ENCODE measurements around the gene DNAJA3. TPM values are rescaled to one million over a fixed set of nuclear protein-coding genes. Genes with fewer than 3 reads are reported as not detected.

The DNAJA3 gene
- polyA plus RNA-seq, 3 donors: 31.3 to 35.9 (median 34.8) TPM

DNA sequence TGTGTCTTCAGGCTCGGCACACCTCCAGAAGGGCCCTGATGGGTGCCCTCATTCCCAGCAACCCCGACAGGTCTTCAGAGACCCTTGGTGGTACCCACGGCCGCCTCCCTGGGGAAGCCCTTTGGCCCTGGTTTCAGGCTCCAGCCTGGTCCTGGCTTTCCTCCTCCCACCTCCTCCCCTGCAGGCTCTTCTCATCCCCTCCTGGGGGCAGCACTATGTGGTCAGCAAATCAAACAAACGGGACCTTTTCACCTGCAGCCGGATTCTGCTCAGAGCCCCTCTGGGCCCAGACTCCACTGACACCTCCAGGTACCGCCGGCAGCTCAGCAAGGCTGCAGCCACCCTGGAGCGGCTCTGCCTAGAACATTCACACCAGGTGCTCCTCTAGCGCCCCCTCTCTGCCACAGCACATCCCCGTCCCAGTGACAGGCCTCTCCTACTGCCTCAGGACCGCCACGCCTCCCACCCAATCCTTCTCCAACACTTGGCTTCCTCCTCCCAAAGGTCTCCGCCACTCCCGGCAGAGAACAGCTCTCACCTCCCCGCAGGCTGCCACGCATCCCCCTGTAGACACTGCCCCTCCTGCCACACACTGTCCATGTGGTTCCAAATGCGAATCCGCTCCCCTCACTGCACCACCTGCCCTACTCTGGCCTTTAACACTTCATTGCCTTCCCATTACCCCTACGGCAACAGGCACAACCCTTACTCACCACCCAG lies 21.3 kb upstream of the DNAJA3 start:
- no peak for DNase-seq (ENCODE audit: low read depth in 3 of 3, low spot score in 2 of 3)

DNA sequence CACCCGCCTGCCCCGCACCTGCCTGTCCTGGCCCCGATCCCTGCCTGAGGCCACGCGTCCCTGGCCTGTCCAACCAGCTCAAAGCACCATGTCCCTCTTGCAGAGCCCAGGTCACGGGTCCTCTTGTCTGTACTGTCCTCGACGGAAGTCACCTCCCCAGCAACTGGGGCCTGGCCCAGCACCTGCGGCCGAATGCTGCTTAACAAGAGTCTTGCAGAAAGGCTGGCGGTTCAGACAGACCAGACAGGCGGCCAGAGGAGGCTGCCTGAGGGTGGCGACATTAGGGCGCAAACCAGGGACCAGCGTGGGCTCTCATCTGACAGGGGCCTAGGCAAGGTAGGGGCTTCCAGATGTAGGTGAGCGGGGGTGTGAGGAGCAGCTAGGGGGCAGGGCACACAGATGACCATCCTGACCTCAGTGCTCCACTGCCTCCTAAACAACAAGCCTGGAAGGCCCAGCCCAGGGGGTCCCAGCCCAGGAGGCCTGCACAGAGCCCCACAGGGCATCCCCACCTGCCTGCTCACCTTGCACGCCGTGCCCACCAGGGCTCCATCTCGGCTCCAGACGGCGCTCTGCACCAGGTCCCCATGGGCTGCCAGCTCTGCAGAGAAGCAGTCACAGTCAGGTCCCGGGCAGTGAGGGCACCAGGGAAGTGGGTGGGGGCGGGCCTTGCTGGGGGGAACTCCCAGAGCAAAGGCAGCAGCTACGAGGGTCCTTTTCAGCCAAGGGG lies 20.5 kb upstream of the DNAJA3 start:
- DNase-seq (ENCODE audit: low read depth in 3 of 3, low spot score in 2 of 3): no peak

DNA sequence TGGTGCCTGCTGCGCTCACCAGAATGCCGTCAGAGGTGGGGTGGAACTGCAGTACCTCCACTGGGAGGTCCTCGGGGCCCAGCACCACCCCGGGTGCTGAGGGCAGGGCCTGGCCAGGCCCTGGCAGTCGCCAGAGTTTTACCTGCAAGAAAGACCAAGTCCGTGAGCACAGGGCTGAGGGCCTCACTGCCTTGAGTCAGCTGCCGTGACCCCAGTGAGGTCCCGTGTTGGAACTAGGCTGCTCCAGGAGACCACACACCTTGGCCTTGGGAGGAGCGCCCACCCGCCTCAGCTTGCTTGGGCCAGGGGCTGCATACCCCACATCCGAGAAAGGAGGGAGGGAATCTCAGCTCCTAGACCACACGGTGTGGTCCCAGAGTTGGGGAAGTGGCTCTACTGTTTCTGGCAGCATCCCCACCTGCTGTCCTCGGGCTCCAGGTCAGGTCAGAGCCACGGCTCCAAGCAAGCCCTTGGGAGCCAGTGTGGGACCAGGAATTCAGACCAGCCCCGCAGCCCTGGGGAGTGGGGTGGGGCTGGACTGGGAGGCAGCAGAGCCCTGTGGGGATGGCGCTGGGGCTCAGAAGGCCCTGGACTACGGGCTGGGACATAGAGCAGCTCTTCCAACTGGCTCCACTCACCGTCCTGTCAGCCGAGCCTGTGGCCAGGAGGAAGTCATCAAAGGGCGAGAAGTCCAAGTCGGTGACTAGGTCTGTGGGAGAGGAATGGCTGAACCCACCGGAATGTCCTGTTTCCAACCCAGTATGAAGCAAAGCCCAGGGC lies 17.9 kb upstream of the DNAJA3 start:
- DNase-seq (ENCODE audit: low read depth in 3 of 3, low spot score in 2 of 3): no peak

DNA sequence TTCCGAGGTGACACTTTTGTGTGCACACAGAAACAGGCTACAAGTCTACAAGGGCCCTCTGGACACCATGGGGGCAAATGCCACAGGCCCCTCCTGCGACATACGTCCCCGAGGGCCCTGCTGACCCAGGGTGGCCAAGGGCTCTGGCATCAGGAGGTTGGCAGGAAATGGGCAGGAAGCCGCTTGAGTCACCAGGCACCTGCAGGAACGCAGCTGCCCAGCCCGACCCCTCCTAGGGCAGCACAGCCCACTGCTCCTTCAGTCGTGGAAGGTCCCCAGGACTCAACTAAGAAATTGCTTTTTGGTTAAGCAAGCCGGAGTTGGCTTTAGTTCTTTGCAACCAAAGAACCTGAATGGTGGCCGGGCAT lies 17.4 kb upstream of the DNAJA3 start:
- DNase-seq (ENCODE audit: low read depth in 3 of 3, low spot score in 2 of 3): no peak

DNA sequence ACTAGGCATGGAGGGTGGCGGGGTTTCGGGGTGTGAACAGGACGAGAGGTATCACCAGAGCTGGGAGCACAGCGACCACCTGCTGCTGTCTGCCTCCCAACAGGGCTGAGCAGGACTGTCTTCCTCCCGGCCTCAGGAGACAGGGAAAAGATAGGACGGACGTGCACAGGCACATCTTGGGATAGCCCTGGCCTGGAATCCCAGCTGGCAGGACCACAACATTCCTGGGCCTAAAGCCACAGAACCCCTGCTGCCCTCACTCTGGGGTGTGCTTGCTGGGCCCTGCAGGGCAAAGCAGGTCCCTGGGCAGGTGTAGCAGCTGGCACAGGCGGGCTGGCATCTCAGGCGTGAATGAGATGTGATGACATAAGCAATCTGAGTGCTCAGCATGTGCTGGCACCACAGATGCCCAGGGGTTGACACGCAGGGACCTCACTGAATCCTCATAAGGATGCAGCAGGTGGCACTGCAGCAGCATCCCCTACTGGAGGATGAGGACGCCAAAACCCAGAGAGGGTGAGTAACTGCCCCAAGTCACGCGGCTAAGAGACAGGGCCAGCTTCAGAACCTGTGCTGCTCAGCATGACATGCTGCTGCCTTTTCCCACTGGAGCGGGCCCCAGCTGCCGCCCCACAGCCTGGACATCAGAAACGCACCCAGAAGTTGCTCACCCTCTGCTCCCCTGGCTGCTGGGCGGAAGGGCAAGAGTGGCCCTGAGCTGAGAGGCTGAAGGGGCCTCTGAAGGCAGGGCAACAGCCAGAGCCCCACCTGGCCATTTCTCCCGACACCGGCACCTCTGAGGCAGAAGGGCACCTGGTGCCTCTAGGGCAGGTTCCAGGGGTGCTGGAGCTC lies 16.4 kb upstream of the DNAJA3 start:
- DNase-seq (ENCODE audit: low read depth in 3 of 3, low spot score in 2 of 3): no peak

DNA sequence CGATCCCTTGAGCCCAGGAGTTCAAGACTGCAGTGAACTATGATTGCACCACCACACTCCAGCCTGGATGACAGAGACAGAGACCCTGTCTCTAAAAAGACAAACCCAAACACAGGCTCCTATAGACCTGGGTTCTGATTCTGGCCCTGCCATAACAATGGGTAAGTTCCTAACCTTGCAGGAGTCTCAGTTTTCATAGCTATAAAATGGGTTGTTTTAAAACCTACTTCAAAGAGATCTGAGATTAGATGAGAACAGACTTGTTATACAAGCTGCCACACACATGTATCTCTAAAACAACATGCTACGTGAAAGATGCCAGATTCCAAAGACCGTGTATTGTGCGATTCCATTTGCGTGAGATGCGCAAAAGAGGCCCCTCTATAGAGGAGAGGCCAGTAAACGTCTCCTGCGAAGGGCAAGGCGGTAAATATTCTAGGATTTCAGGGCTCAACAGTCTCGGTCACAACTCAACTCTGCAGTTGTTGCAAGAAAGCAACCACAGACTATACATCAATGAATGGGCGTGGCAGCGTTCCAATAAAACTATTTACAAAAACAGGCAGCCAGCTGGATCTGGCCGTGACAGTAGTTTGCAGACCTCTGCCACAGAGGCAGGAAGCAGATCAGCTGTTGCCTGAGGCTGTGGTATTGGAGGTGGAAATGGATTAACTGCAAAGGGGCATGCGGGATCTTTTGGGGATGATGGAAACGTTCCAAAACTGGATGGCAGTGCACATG lies 15.2 kb upstream of the DNAJA3 start:
- peak in 1 of 3 donors; percentile 58 for DNase-seq (ENCODE audit: low read depth in 3 of 3, low spot score in 2 of 3)

DNA sequence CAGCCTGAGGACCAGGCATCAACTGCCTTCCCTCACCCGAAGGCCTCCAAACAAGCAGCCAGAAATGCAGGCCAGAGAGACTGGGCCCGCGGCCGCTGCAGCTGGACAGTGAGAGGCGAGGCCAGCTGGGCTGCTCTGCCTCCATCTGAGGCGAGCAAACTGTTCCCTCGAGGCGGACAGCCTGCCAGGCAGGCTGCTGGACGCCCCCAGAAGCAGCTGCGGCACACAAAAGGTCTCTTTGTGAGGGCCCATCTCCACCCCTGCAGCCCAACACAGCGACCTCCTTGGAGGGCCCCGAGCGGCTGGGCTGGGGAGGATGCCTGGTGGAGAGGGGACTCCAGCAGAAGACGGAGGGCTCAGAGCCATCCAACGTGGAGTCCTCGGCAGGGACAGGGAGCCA lies 14.0 kb upstream of the DNAJA3 start:
- no peak for DNase-seq (ENCODE audit: low read depth in 3 of 3, low spot score in 2 of 3)

DNA sequence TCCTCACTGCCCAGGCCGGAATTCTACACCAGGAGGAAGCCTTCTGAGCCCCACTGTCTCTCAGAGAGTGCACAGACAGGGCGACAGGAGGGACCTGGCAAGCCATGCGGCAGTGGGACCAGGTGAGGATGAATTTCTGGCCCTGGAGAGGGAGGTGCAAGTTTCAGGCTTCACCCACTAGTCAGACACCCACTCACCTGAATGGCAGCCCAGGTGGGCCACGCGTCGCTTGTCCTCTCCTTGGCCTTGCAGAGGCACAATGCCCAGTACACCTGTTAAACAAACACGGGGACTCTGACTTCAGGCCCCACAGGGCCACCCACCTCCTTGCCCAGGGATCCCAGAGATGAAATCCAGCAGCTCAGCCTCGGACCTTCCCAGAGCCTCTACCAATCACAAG lies 13.5 kb upstream of the DNAJA3 start:
- no peak for DNase-seq (ENCODE audit: low read depth in 3 of 3, low spot score in 2 of 3)

DNA sequence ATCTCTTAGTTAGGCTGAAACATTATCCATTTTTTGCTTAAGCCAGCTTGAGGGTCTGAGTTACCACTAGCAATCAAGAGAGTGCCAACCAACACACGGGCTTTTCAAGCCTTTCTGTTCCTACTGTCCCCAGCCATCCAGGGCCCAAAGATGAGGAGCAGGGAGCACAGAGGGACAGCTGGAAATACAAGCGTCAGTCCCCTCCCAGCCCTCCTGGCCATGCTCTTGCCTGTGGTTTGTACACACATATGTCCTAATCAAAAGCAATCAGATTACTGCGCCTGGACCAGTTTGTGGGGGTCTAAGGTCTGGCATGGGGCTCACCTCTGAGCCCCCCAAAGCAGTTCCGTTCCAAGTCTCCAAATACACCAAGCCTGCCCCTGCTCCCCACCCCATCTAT lies 12.8 kb upstream of the DNAJA3 start:
- DNase-seq (ENCODE audit: low read depth in 3 of 3, low spot score in 2 of 3): no peak

DNA sequence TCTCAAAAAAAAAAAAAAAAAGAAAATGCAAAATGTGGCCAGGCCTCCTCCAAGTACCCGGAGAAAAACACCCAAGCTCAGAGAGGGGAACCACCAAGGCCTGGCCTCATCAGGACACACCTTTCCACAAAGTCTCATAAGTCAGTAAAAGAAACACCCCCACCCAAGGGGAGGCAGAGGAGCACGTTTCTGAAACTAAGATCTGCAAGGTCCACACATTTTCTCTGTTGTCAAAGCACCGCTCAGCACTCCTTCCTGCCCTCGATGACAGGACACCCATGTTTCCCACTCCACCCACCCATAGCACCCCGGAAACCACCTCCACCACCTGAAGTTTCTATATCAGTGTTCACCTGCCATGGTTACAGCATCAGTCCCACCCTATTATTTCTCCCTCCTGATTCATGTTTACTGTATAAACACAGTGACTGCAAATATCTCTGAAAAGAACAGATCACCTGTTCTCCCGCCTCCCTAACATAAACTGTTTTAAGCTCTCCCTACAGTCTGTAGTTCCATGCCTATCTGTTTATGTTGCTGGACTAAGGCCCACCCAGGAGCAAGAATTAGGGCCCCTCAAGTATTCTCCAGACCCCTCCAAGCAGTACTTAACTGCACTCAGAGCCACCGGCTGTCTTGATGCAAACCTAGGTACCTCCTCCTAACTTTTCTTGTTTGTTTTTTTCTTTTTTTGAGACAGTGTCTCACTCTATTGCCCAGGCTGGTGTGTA lies 11.3 kb upstream of the DNAJA3 start:
- no peak for DNase-seq (ENCODE audit: low read depth in 3 of 3, low spot score in 2 of 3)

DNA sequence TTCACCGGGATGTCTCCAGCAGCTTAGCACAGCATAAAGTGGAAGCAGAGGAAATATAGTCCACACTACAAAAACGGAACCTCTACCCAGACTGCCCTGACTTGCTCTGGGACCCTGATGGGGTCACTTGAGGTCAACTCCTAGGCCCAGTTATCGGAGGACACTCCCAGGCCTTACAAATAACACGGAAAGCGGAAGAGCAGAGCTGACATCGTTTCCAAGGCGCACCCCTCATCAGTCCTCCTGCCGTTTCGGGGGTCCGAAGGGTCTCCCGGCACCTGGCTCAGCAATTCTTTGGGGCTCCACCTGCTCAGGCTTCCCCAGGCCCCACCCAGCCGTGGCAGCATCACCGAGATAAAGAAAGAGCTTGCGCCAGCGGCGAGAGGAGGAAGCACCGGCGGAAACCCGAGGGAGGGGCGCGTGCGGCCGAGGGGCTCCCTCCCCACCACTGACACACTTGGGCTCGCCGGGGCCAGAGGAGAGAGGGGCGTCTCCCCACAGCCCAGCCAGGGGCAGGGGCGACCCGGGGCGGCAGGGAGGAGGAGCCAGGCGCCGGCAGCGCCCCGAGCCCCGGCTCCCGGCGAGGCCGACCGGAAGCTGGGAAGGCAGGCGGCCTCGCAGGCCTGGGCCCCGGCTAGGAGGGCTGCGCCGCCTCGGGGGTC lies 10.0 kb upstream of the DNAJA3 start:
- DNase-seq (ENCODE audit: low read depth in 3 of 3, low spot score in 2 of 3): no peak

DNA sequence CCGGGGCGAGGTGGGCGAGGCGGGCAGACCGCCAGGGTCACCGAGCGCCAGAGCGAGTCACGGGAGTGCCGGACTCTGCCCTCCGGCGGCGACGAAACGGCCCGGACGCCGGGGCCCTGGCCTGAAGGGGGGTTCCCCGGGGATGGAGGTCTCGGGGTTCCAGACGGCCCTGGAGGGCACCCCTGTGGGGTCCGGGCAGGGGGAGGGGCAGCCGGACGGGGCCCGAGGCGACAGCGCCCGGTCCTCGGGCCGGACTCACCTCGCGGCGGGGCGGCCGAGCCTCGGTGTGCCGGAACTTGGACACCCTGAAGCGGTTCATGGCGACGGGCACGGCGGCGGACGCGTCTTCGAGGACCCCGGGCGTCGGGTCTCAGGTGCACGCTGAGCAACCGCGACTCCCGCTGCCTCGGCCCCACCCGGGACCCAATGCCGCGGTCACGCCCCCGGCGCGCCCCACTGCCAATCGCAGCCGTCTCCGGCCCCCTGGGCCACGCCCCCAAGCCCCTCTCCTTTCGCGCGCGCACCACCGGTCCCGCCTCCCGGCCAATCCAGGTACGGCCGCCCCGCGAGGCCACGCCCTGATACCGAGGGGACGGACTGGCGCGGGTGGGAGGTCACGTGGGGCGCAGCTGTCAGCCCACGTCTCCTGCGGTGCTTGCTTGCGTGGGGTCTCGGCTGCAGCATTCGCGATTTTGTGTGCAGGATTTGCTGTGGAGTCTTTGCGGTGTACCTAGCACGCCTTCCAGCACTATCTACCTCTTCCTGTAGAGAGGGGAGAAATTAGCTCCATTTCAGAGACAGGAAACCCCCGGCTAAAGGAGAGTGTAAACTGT lies 9.3 kb upstream of the DNAJA3 start, which contains the start of gene CORO7:
CORO7 (minus strand) TSS at position 397 of the 833 bp plus-strand sequence; CDS start at position 319, 78 bp downstream.
- DNase-seq (ENCODE audit: low read depth in 3 of 3, low spot score in 2 of 3): peak in 2 of 3 donors; percentile 62 to 76

DNA sequence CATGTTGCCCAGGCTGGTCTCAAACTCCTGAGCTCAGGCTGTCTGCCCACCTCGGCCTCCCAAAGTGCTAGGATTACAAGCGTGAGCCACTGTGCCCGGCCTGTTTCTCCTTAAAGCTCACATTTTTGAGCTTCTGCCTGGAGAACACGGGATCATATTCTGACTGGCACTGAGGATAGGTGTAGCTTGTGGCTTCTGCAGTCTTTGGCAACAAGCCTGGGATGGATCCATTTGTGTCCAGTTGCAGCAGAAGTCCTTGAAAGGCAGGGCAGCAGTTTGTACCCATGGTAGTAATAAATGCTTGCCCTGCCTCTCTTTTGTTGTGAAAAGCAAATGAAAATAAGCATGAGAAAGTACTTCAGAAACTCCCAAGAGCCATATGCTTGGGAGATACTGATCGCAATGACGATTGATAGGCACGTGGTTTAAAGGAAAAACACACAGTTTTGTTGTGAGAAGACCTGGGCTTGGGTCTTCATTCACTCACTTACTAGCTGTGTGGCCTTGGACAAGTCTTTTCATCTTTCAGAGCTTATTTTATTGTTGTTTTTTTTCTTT lies 6.2 kb upstream of the DNAJA3 start:
- DNase-seq (ENCODE audit: low read depth in 3 of 3, low spot score in 2 of 3): no peak

DNA sequence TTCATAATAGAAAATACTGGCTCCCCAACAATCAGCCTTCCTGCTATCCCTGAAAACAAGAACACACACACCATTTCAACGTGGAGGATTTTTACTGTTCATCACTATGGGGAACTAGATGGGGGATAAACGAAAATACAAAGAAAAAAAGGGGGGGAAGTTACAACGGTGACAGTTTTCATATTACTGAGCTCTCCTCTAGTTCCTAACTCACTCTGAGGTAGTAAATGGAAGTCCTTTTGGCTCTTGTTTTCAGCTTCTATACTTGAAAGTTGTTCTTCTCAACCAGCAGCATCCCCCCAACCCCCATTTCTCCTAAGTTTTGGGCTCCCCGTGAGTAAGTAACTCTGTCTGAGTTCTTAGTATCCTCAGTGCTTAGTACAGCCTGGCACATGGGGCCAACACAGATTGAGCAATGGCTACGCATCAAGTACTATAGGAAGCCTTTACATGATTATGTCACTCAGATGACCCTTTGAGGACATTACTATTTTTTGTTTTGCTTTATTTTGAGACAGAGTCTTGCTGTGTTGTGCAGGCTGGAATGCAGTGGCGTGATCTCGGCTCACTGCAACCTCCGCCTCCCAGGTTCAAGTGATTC lies 5.1 kb upstream of the DNAJA3 start:
- DNase-seq (ENCODE audit: low read depth in 3 of 3, low spot score in 2 of 3): no peak

DNA sequence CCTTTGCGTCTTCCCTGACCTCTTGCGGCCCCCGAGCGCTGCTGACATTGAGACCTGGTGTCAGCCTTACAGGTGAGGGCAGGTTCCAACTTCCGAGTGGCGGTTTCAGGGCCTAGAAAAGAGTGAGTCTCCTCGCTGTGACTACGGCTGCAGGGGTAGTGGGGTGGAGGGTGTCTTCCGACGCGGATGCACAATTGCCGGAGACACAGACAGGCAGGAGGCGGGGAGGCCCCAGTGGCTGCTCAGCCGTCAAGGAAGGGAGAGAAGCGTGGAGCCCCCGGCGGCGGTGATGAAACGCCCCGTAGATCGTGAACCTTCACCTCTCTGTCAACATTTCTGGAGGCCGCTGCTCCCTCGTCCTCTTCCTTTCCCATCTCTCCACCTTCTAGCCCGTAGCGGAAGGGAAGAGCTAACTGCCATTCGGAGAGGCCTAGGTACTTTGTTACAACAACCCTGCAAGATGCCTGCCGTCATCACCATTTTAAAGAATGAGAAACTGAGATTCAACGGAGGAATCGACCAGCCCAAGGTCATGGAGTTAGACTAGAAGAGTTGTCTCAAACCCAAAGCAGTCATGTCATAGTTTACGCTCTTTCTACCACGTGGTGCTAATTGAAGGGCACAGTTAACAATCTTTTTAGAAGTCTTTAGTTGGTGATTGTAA lies 485 bp downstream of the DNAJA3 start:
- no peak for DNase-seq (ENCODE audit: low read depth in 3 of 3, low spot score in 2 of 3)

DNA sequence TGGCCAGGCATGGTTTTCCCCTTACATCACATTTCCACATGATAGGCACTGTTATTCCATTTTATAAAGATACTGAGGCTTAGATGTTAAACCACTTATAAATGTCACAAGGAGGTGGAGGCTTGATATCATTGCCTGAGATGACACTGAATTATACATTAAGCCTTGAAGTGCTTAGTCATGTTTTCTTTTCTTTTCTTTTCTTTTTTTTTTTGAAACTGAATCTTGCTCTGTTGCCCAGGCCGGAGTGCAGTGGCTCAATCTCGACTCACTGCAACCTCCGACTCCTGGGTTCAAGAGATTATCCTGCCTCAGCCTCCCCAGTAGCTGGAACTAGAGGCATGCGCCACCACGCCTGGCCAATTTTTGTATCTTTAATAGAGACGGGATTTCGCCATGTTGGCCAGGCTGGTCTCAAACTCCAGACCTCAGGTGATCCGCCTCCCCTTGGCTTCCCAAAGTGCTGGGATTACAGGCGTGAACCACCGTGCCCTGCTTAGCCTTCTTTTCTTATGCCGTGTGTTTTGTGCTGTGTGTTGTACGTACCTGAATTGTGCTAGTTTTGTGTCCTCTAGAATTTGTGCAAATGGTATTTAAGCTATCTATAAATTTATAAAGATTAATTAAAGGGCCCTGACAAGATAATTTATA lies 1.2 kb downstream of the DNAJA3 start:
- no peak for DNase-seq (ENCODE audit: low read depth in 3 of 3, low spot score in 2 of 3)
